CD4-positive, alpha-beta T cell treated with Interleukin-10 for 1 hour (primary cell): ENCODE results near the gene AXIN2.
"Not testable (repeated sequence)": the region's sequence is repeated elsewhere in the genome, so short reads cannot be mapped to it uniquely, and the experiment has no call there.

Experiments used
- DNase-seq: peaks from one replicate; pipeline ENCODE4 v3.0.0-alpha.2; 2020

The AXIN2 gene

GRCh38 chr17:65515959-65516948, 45.2 kb downstream of the AXIN2 start:
- no peak for DNase-seq

- DNase-seq, result no peak
These were observed 45.9 kb downstream of the AXIN2 start for GRCh38 chr17:65515512-65515911.

- no peak for DNase-seq
These were observed 46.9 kb downstream of the AXIN2 start for GRCh38 chr17:65514541-65514940.

GRCh38 chr17:65514082-65514481, 47.4 kb downstream of the AXIN2 start:
- no peak for DNase-seq

- no peak for DNase-seq
These were observed 50.1 kb downstream of the AXIN2 start for GRCh38 chr17:65511316-65511715.

GRCh38 chr17:65509032-65509431, 52.4 kb downstream of the AXIN2 start:
- no peak for DNase-seq

GRCh38 chr17:65504673-65505072, 56.8 kb downstream of the AXIN2 start:
- DNase-seq, result not testable (repeated sequence)

GRCh38 chr17:65504141-65504540, 57.3 kb downstream of the AXIN2 start:
- DNase-seq, result no peak

- no peak for DNase-seq
These were observed 57.9 kb downstream of the AXIN2 start for GRCh38 chr17:65503557-65503956.

GRCh38 chr17:65498816-65499215, 62.6 kb downstream of the AXIN2 start:
- no peak for DNase-seq

GRCh38 chr17:65496801-65497200, 64.6 kb downstream of the AXIN2 start:
- DNase-seq, result no peak

GRCh38 chr17:65495122-65496055, 66.1 kb downstream of the AXIN2 start:
- DNase-seq, result peak; percentile 1

- no peak for DNase-seq
These were observed 71.9 kb downstream of the AXIN2 start for GRCh38 chr17:65489413-65490155.

GRCh38 chr17:65488665-65489064, 72.8 kb downstream of the AXIN2 start:
- no peak for DNase-seq

- no peak for DNase-seq
These were observed 73.5 kb downstream of the AXIN2 start for GRCh38 chr17:65487990-65488389.

- no peak for DNase-seq
These were observed 74.3 kb downstream of the AXIN2 start for GRCh38 chr17:65487161-65487560.

- DNase-seq, result no peak
These were observed 75.8 kb downstream of the AXIN2 start for GRCh38 chr17:65485388-65486299.

GRCh38 chr17:65484405-65484804, 77.0 kb downstream of the AXIN2 start:
- not testable (repeated sequence) for DNase-seq

- DNase-seq, result no peak
These were observed 78.0 kb downstream of the AXIN2 start for GRCh38 chr17:65483438-65483837.

GRCh38 chr17:65482201-65482600, 79.2 kb downstream of the AXIN2 start:
- no peak for DNase-seq

- no peak for DNase-seq
These were observed 82.2 kb downstream of the AXIN2 start for GRCh38 chr17:65479282-65479681.
